ENCODE measurements around the gene CCDC170. TPM values are rescaled to one million over a fixed set of nuclear protein-coding genes. Genes with fewer than 3 reads are reported as not detected.

CCDC170 gene
- total RNA-seq, 1 donor from 2014 or later, result 0.55 TPM

DNA sequence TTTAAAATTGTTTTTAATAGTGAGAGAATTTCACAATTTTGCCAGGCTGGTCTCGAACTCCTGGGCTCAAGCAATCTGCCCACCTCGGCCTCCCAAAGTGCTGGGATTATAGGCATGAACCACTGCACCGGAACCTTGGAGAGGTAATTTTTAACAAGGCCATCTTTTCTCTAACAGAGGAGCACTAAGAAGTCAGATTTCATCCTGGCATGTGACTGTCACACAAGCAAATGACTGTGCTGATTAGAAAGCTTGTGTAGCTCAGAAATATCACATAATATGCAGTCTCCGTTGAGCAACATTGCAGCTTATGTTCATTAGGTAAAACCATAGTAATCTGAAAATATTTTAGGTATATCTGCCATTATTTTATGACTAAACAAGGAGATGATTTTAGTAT is 156.0 kb downstream of the CCDC170 start:
- ATAC-seq, result no peak
- Histone ChIP-seq H3K27me3 (no peaks in the 10 kb centered on the region), H3K36me3 (no peaks in the 10 kb centered on the region), H3K4me3 (no peak overlapping the region), H3K27ac (no peak overlapping the region), H3K9me3 (no peaks in the 10 kb centered on the region), H3K4me1 (no peaks in the 10 kb centered on the region)
- no peak for DNase-seq
- TF ChIP-seq, protein P1, sequence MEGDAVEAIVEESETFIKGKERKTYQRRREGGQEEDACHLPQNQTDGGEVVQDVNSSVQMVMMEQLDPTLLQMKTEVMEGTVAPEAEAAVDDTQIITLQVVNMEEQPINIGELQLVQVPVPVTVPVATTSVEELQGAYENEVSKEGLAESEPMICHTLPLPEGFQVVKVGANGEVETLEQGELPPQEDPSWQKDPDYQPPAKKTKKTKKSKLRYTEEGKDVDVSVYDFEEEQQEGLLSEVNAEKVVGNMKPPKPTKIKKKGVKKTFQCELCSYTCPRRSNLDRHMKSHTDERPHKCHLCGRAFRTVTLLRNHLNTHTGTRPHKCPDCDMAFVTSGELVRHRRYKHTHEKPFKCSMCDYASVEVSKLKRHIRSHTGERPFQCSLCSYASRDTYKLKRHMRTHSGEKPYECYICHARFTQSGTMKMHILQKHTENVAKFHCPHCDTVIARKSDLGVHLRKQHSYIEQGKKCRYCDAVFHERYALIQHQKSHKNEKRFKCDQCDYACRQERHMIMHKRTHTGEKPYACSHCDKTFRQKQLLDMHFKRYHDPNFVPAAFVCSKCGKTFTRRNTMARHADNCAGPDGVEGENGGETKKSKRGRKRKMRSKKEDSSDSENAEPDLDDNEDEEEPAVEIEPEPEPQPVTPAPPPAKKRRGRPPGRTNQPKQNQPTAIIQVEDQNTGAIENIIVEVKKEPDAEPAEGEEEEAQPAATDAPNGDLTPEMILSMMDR (IDR thresholded peaks at IDR 0.05), result no peak
- intact Hi-C loops (cut with DNase I), result no loop called here

DNA sequence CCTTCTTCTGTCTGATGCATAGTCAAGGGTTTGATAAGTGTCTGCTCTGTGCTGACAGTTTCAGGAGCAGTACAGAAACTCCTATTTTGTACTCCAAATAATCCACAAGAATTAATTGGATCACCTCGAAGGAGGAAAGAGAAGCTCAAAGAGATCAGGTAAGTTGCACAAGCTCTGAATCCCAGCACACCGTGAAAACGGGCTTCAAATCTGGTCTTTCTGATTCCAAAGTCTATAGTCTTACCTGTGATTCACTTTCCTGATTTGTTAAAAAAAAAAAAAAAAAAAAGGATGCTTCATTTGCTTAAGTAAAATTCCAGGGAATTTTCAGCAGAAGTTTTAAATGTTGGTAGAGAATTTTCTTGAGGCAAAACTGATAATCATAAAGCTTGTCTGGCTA is 157.8 kb downstream of the CCDC170 start:
- ATAC-seq, result no peak
- intact Hi-C loops (cut with DNase I), result no loop called here
- TF ChIP-seq, protein P1 (IDR thresholded peaks at IDR 0.05), result no peak

DNA sequence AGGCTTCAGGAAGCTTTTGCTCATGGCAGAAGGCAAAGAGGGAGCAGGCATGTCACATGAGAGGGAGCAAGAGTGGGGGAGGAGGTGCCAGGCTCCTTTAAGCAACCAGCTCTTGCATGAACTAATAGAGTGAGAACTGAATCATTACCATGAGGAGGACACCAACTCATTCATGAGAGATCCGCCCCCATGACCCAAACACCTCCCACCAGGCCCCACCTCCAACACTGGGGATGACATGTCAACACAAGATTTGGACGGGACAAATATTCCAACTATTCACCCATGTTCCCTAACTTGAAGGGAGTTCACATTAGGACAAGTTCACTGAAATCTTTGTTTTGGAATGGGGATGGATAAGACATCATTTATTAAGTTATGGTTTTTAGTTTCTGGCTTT is 158.5 kb downstream of the CCDC170 start:
- Histone ChIP-seq H3K36me3 (no peaks in the 10 kb centered on the region), H3K4me3 (no peak overlapping the region), H3K27ac (no peak overlapping the region), H3K9me3 (no peaks in the 10 kb centered on the region), H3K27me3 (no peaks in the 10 kb centered on the region), H3K4me1 (no peaks in the 10 kb centered on the region)
- DNase-seq (no peak), ATAC-seq (peak; percentile 49)
- TF ChIP-seq, protein P1 (IDR thresholded peaks at IDR 0.05), result no peak
- intact Hi-C loops (cut with DNase I), result no loop called here

More for the DNA sequence above, 157.8 kb downstream of the CCDC170 start:
- Histone ChIP-seq H3K36me3 (no peaks in the 10 kb centered on the region), H3K4me3 (no peak overlapping the region), H3K27ac (no peak overlapping the region), H3K27me3 (no peaks in the 10 kb centered on the region), H3K4me1 (no peaks in the 10 kb centered on the region), H3K9me3 (no peaks in the 10 kb centered on the region)
- DNase-seq, result no peak

DNA sequence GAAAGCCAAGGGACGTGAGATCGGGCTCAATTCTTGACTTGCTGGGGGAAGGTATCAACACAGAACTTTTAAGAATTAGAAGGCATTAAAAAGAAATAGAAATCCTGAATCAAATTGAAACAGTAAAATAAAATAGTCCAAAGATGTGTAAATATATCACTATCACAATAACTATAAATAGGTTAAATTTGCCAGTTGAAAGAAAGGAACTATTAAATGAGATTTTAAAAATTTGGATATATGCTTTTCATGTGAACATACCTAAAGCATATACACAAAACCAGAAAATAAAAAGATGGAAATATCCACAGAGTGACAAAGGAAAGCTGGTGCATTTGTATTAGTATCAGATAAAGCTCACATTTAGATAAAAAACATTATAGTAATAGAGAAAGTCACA is 161.3 kb downstream of the CCDC170 start:
- DNase-seq, result no peak

DNA sequence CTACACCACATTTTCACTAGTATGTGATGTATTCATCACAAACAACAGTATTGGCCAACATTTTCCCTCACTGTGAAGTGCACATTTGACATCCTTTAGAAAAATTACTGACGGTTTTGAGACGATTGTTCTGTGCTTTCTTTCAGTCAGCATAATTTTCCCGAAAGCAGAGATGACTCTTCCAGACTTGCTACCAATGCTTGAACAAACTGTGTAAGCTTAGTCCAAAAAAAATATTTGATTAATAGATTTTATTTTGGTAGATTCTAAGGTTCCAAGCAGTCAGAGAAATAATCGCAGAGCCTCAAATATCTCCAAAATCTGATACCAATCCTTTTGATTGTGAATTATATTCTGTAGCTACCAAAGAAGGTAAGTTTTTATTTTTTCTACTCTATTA is 162.6 kb downstream of the CCDC170 start:
- Histone ChIP-seq H3K9me3 (no peaks in the 10 kb centered on the region), H3K4me1 (no peaks in the 10 kb centered on the region), H3K36me3 (no peaks in the 10 kb centered on the region), H3K27me3 (no peaks in the 10 kb centered on the region), H3K27ac (no peak overlapping the region), H3K4me3 (no peak overlapping the region)
- intact Hi-C loops (cut with DNase I), result no loop called here
- TF ChIP-seq, protein P1 (IDR thresholded peaks at IDR 0.05), result no peak
- no peak for DNase-seq
- no peak for ATAC-seq

More for the DNA sequence above, 161.3 kb downstream of the CCDC170 start:
- TF ChIP-seq, protein P1 (IDR thresholded peaks at IDR 0.05), result no peak
- Histone ChIP-seq H3K4me3 (no peak overlapping the region), H3K9me3 (no peaks in the 10 kb centered on the region), H3K27me3 (no peaks in the 10 kb centered on the region), H3K27ac (no peak overlapping the region), H3K4me1 (no peaks in the 10 kb centered on the region), H3K36me3 (no peaks in the 10 kb centered on the region)
- ATAC-seq, result no peak
- intact Hi-C loops (cut with DNase I), result no loop called here

DNA sequence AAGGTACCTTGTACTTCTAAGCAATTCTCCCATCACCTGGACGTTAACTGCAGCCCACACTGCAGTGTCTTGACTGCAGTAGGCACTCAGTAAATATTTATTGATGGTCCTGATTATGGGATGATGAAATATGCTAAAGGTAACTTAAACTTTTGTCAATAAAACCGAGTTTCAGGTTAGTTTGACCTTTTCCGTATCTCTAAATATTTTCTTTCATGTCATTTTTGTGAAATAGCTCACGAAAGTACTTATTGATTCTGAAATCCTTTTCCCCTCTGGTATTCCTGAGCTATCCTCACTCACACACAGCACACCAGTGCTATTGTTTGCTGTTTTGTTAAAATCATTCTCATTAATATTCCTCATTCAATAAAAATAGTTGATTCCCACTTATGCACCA is 164.3 kb downstream of the CCDC170 start:
- no peak overlapping the region for H3K27ac ChIP-seq
- no peaks in the 10 kb centered on the region for H3K27me3 ChIP-seq
- no peak for DNase-seq
- intact Hi-C loops (cut with DNase I), result no loop called here
- H3K4me1 ChIP-seq, result no peaks in the 10 kb centered on the region
- TF ChIP-seq, protein P1 (IDR thresholded peaks at IDR 0.05), result no peak
- no peaks in the 10 kb centered on the region for H3K36me3 ChIP-seq
- H3K4me3 ChIP-seq, result no peak overlapping the region
- no peak for ATAC-seq
- H3K9me3 ChIP-seq, result no peaks in the 10 kb centered on the region
